Kidney epithelial cell (primary cell): ENCODE measurements around the gene ALAD. TPM values are rescaled to one million over a fixed set of nuclear protein-coding genes. Genes with fewer than 3 reads are reported as not detected.

ENCODE experiments used
- DNase-seq: peaks from one replicate; pipeline ENCODE4 v3.0.0-alpha.2; 2010; ENCODE audit warnings: low read depth
- H3K27me3 ChIP-seq: 2 replicates; pipeline ENCODE4 v1.6.0; 2011; ENCODE audit warnings: low read length; ENCODE audit not compliant: control insufficient read depth, insufficient read depth
- H3K36me3 ChIP-seq: 2 replicates; pipeline ENCODE4 v1.5.1; 2011; ENCODE audit warnings: low read length; ENCODE audit not compliant: control insufficient read depth, insufficient read depth
- H3K4me3 ChIP-seq: 2 replicates; pipeline ENCODE4 v1.5.1; 2011; ENCODE audit warnings: low read depth, mild to moderate bottlenecking, control low read depth, low read length
- CTCF ChIP-seq: IDR thresholded peaks from 2 replicates; pipeline ENCODE4 v1.5.1; 2011; ENCODE audit warnings: mild to moderate bottlenecking, moderate library complexity, low read length, control low read depth, inconsistent platforms; ENCODE audit not compliant: insufficient read depth, poor library complexity, severe bottlenecking
- total RNA-seq: library from RNA; depleted of rRNA; stranded (reverse); fragments of >200 nt; gene quantifications from 2 replicates; pipeline ENCODE4 v1.2.3, GENCODE V29; 2015

The ALAD gene
- total RNA-seq, 1 donor from 2014 or later = 6.7 TPM

DNA sequence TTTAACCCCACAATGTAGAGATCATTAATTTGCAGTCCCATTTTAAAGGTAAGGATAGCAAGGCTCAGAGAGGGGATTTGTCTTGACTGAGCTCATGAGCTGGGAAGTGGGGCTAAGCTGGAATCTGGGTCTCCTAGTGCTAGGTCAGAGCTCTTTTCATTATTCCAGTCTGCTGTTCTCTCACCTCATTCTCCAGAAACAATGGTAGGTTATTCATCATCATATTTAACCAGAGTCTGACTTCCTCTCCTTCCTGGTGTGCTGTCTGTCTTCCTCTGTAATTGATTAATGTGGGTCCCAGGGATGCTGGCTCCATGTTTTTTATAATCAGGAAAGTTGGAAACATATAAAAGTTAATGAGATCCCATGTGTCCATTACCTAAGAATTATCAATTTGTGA is 30.1 kb upstream of the ALAD start:
- Histone ChIP-seq H3K4me3 (no peak overlapping the region), H3K27me3 (no peaks in the 10 kb centered on the region), H3K36me3 (no peaks in the 10 kb centered on the region)
- no peak for TF ChIP-seq CTCF
- DNase-seq = no peak

DNA sequence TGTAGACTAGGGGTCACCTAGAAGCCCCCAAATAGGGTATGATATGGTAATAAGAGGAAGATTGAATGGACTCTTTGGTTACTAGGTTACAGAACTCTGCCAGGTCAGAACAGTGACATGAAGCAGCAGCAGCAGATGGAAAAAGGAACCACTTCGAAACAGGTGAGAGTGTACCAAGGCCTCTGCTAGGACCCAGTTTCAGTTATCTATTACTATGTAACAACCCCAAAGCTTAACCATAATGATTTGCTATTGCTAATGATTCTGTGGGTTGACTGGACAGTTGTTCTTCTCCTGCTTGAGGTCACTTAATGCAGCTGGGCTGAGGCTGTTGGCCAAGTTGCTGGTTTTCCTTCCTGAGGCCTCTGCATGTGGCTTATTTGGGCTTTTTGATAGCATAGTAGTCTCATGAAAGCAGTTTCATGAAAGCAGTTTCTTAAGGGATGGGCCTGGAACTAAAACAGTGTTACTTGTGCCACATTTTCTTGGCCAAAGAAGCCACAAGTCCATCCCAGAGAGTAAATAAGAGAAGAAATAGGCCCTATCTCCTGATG is 27.1 kb upstream of the ALAD start:
- Histone ChIP-seq H3K27me3 (no peaks in the 10 kb centered on the region), H3K4me3 (no peak overlapping the region), H3K36me3 (no peaks in the 10 kb centered on the region)
- no peak for DNase-seq
- TF ChIP-seq CTCF = no peak

DNA sequence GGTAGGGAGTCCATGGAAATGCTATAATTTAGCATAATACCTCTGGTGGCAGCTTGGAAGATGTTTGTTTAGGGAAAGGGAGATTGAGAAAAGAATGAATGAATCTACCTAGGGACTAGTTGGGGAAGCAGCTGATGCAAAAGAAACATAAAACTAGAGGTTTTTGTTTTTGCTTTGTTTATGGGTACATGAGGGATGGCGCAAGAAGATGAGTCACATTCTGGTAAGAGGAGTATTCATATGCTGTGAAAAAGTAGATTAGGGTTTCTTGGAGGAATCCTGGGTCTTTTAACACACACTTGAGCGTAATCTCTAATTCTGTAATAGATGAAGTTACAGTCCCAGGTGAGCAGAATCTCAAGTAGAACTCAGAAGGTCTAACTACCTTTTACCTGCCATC is 26.5 kb upstream of the ALAD start:
- TF ChIP-seq CTCF = no peak
- Histone ChIP-seq H3K36me3 (no peaks in the 10 kb centered on the region), H3K4me3 (no peak overlapping the region), H3K27me3 (no peaks in the 10 kb centered on the region)
- DNase-seq = no peak

DNA sequence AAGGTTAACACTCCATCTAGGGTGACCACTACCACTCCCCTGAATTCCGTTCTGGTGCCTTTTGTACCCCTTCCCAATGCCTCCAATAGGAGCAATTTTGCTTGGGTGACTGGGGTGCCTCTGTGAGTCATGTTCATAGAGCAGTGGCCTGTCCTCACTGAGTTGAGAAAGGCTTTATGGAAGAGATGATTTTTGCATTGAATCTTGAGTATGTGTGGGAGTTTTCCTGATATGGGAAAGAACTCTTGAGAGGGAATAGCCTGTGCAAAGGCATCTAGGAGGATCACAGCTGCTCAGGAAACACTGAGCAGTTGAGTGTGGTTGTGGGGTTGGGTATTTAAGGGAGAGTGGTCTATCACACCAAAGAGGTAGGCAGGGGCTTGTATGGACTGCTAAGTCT is 25.6 kb upstream of the ALAD start:
- H3K4me3 ChIP-seq = no peak overlapping the region
- H3K36me3 ChIP-seq = no peaks in the 10 kb centered on the region
- no peaks in the 10 kb centered on the region for H3K27me3 ChIP-seq
- no peak for DNase-seq
- no peak for TF ChIP-seq CTCF

- H3K4me3 ChIP-seq = no peak overlapping the region
- DNase-seq = no peak
- H3K36me3 ChIP-seq = no peaks in the 10 kb centered on the region
- no peaks in the 10 kb centered on the region for H3K27me3 ChIP-seq
- no peak for TF ChIP-seq CTCF
These were observed 24.0 kb upstream of the ALAD start for GRCh38 chr9:113425072-113425471.

DNA sequence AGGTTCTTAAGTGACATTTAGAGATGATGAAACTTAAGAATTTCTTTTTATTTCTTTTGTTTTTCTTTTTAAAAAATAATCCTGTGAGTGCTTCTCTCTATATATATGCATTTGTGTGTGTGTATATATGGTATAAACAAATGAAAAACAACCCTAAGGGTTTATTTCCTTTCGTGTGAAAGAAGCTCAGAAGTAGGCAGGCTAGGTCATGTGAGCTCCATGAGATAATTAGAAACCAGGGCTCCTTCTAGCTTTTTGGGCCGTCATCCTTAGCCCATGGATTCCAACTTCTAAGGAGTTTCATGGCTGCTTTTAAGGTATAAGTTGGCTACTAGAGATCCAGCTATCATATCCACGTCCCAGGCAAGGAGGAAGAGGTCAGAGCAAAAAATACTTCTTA is 20.6 kb upstream of the ALAD start:
- TF ChIP-seq CTCF = no peak
- Histone ChIP-seq H3K4me3 (no peak overlapping the region), H3K27me3 (no peaks in the 10 kb centered on the region), H3K36me3 (no peaks in the 10 kb centered on the region)
- DNase-seq = no peak
